ENCODE results near the gene CCDC15. TPM values are rescaled to one million over a fixed set of nuclear protein-coding genes. Genes with fewer than 3 reads are reported as not detected.
A peak's percentile ranks its signal among the peaks of the same experiment; 100 is the strongest.

The CCDC15 gene
- total and polyA plus RNA-seq, 2 of the 13 experiments (the other 11 are each of a cell fraction or from before 2014, with no cell fraction given), result 2.2 to 4.6 TPM

DNA sequence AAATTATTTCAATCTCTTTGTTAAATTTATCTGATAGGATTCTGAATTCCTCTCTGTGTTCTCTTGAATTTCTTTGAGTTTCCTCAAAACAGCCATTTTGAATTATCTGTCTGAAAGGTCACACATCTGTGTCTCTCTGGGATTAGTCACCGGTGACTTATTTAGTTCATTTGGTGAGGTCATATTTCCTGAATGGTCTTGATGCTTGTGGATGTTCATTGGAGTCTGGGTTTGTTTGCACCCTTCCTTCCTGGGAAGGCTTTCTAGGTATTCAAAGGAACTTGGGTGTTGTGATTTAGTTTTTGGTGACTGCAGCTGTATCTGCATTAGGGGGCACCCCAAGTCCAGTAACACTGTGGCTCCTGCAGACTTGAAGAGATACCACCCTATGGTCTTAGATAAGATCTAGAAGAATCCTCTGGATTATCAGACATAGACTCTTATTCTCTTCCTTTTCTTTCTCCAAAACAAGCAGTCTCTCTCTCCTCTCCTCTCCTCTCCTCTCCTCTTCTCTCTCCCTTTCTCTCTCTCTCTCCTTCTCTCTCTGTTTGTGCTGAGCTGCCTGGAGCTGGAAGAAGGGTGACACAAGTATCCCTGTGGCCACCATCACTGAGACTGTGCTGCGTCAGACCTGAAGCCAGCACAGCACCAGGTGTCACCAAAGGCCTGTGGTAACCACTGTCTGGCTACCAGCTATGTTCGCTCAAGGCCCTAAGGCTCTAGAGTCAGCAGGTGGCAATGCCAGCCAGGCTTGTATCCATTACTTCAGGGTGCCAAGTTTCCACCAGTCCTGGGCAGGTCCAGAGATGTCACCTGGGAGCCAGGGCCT lies 38.2 kb upstream of the CCDC15 start:
- CTCF ChIA-PET (ENCODE audit: low intra/inter-chr PET ratio, low total read pairs), result no interaction called here
- POLR2A ChIA-PET, result interaction anchor here (1.4 kb wide), 1 partner anchor 38 kb away, joined by 3 read pairs; the partner anchor contains the start of gene CCDC15
- Histone ChIP-seq H3K9ac (ENCODE audit: insufficient read depth, low read depth, low read length) (no peak overlapping the region), H3K36me3 (replicated peaks in 1 of 2; ENCODE audit: control insufficient read depth in 1 of 2, insufficient read depth in 2 of 2, low read length in 2 of 2) (no peaks in the 10 kb centered on the region), H3K27ac (ENCODE audit: extremely low read length, insufficient read depth, low read length) (no peak overlapping the region), H3K79me2 (ENCODE audit: insufficient read depth, low read length) (no peaks in the 10 kb centered on the region), H2AFZ (ENCODE audit: low read length) (no peak overlapping the region), H3K9me3 (ENCODE audit: low read length) (peaks cover 12% of the 10 kb centered on the region), H4K20me1 (ENCODE audit: insufficient read depth, low read length) (no peaks in the 10 kb centered on the region), H3K4me3 (replicated peaks in 1 of 3; ENCODE audit: insufficient read depth in 1 of 3, low read depth in 2 of 3, low read length in 3 of 3) (no peak overlapping the region), H3K27me3 (ENCODE audit: control insufficient read depth in 1 of 2, insufficient read depth in 2 of 2, low read length in 2 of 2) (no peaks in the 10 kb centered on the region), H3K4me1 (ENCODE audit: insufficient read depth, low read length) (peaks cover 19% of the 10 kb centered on the region), H3K4me2 (ENCODE audit: low read depth, low read length) (no peak overlapping the region)
- FAIRE-seq (no peak), ATAC-seq (peak; percentile 85), DNase-seq (ENCODE audit: low spot score) (no peak)
- no TSS peak for BruUV-seq (replicated peaks)
- in situ Hi-C loops (cut with HindIII; ENCODE audit: extremely low pct_ligation_motif_present, low pct_unique_long_range_greater_than_20kb) (no loop called here), intact Hi-C loops (cut with micrococcal nuclease; ENCODE audit: unreplicated experiment) (no loop called here)
- no peak for TF ChIP-seq ATAD3A (CRISPR knock-in tag; IDR thresholded peaks at IDR 0.05)
- TF ChIP-seq MBNL3 (CRISPR knock-in tag; conservative IDR thresholded peaks at IDR 0.05), result no peak
- TF ChIP-seq STAG1 (CRISPR knock-in tag; IDR thresholded peaks at IDR 0.05), result peak; percentile 67
- no peak for TF ChIP-seq ZNF224 (CRISPR knock-in tag; IDR thresholded peaks at IDR 0.05)
- TF ChIP-seq, protein P1, sequence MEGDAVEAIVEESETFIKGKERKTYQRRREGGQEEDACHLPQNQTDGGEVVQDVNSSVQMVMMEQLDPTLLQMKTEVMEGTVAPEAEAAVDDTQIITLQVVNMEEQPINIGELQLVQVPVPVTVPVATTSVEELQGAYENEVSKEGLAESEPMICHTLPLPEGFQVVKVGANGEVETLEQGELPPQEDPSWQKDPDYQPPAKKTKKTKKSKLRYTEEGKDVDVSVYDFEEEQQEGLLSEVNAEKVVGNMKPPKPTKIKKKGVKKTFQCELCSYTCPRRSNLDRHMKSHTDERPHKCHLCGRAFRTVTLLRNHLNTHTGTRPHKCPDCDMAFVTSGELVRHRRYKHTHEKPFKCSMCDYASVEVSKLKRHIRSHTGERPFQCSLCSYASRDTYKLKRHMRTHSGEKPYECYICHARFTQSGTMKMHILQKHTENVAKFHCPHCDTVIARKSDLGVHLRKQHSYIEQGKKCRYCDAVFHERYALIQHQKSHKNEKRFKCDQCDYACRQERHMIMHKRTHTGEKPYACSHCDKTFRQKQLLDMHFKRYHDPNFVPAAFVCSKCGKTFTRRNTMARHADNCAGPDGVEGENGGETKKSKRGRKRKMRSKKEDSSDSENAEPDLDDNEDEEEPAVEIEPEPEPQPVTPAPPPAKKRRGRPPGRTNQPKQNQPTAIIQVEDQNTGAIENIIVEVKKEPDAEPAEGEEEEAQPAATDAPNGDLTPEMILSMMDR (CRISPR knock-in tag; IDR thresholded peaks at IDR 0.05), result peak; percentile 64
- TF ChIP-seq ELF1 (CRISPR knock-in tag; IDR thresholded peaks at IDR 0.05), result no peak
- no peak for TF ChIP-seq NR3C1 (CRISPR knock-in tag; IDR thresholded peaks at IDR 0.05)
- WGBS (ENCODE audit: low lambda C conversion rate), result 73% methylated on average over 3 of the region's 3 CpGs

Measured in HepG2 (cell line).